WI38 (cell line): Measurements from ENCODE around the gene DDX43.
A peak's percentile ranks its signal among the peaks of the same experiment; 100 is the strongest.
"Not testable (repeated sequence)": the region's sequence is repeated elsewhere in the genome, so short reads cannot be mapped to it uniquely, and the experiment has no call there.

Source experiments
- H3K4me3 ChIP-seq: 2 replicates; pipeline ENCODE4 v1.5.1; 2011; ENCODE audit warnings: low read depth, mild to moderate bottlenecking, control low read depth, low read length
- CTCF ChIP-seq: IDR thresholded peaks from 2 replicates; pipeline ENCODE4 v1.5.1; 2012; ENCODE audit warnings: low read depth, mild to moderate bottlenecking, control low read depth, low read length

Gene DDX43

GRCh38 chr6:73369563-73369962 is 25.1 kb upstream of the DDX43 start, which contains the start of gene OOEP:
TSS of gene OOEP (minus strand) at chr6:73369897. CDS start at chr6:73369792, 105 bp downstream.
- no peak within 1 kb of the TSS for H3K4me3 ChIP-seq
- TF ChIP-seq CTCF: no peak

GRCh38 chr6:73371984-73372383 is 22.6 kb upstream of the DDX43 start:
- H3K4me3 ChIP-seq: no peak overlapping the region
- no peak for TF ChIP-seq CTCF

GRCh38 chr6:73372516-73372915 is 22.1 kb upstream of the DDX43 start:
- H3K4me3 ChIP-seq: no peak overlapping the region
- TF ChIP-seq CTCF: no peak

- no peak for TF ChIP-seq CTCF
- no peak overlapping the region for H3K4me3 ChIP-seq
Observed at GRCh38 chr6:73375216-73375615, 19.4 kb upstream of the DDX43 start.

- H3K4me3 ChIP-seq: no peak overlapping the region
- no peak for TF ChIP-seq CTCF
Observed at GRCh38 chr6:73377225-73377624, 17.4 kb upstream of the DDX43 start.

GRCh38 chr6:73381531-73381930 is 13.1 kb upstream of the DDX43 start:
- H3K4me3 ChIP-seq: not testable (repeated sequence)

- no peak for TF ChIP-seq CTCF
- no peak overlapping the region for H3K4me3 ChIP-seq
Observed at GRCh38 chr6:73382462-73383113, 12.0 kb upstream of the DDX43 start.

GRCh38 chr6:73388433-73388799 is 6.2 kb upstream of the DDX43 start:
- H3K4me3 ChIP-seq: peak overlapping the region; percentile 69
- no peak for TF ChIP-seq CTCF
